ENCODE measurements around the gene FRY.
A peak's percentile ranks its signal among the peaks of the same experiment; 100 is the strongest.

FRY gene

DNA sequence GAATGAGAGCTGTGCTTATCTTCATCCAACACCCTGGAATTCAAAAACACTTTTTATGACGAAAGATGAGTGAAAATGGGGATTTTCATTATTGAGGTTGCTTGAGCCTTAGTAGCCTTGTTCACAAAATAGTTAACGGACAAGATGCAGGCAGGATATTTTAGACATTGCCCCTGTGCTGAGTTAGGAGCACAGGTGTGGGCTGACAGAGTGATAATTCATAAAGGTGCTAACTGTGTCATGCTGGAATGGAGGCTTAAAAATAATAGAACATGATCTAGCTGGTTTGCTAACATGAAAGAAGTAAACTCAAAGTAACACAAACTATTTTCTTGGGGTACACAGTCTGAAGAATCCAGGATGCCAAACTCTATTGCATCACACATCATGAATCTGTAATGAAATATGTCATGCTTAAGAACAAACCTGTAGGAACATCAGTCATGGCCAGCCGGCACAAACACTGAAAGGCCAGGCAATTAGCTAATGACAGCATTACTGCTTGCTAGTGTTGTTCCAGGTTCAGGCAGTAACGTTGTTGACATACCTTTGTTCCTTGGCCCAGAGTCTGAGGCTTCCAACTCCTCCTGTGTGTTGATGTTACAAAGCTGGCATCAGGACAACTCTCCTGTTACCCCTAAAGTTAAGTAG is 55.3 kb downstream of the FRY start:
- DNase-seq (ENCODE audit: low read depth): no peak

DNA sequence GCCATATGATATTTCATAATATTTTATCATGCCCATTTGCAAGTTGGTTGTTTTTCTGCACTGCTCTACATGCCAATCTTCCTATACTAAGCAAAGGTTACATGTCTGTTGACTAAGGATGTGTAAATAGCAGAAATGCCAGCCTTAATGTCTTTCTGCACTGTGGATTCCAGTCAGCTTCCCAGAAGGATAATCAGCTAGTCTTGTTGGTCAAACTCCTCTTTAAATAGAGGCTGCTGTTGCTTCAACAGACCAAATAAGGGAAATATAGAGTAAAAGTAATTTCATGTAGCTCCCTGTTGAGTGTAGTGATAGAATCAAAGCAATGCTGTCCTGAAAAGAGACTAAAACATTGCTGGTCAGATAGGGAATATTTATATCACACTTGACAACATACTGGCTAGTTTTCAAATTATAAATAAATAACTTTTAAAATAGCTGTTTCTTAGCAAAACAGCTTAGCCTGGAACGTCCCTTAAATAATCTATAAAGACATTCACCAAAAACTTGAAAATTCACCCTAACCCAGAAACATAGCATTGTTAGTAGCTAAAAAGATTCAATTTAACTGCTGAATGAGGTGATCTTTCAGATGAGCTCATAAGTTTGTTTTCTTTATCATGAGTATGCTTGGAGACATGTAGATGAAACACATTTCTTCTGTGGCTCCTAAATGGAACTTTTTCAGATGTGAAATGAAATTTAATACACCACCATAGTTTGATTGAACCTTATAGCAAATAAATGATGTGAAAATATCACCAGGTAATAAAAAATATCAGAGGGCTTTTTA is 56.6 kb downstream of the FRY start:
- no peak for DNase-seq (ENCODE audit: low read depth)

DNA sequence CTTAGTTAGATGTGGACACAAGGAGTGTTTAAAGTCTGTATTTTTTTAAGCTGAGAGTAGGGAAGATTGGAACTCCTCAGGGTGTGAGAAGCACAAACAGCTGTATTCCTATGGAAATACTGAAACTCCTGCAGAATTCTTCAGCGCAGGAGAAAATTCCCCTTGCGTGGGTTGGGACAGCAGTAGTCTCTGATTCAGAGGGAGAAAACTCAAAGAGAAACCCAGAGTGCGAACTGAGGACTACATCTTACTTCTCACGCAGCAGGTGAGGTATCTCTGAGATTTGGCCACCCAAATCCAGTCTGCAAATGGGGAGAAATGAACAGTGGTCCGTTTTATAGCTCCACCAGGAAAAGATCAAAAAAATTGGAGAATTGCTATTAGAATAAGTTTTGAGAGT is 60.9 kb downstream of the FRY start:
- no peak for DNase-seq (ENCODE audit: low read depth)

DNA sequence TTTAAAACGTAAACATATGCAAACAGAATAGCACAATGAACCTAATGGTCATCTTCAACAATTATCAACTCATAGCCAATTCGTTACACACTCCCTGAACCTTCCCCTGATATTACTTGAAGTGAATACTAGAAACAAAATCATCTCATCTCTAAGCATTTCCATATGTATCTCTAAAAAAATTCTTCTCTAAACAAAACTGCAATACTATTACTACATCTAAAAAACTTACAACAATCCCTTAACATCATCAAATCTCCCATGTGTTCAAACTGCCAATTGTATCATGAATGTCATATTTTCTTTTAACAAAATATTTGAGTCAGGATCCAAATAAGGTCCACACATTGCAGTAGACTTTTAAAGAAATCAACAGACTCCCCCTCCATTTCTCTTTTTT is 61.4 kb downstream of the FRY start:
- DNase-seq (ENCODE audit: low read depth): no peak

GRCh38 chr13:32098272-32098671 is 66.7 kb downstream of the FRY start:
- no peak for DNase-seq (ENCODE audit: low read depth)

DNA sequence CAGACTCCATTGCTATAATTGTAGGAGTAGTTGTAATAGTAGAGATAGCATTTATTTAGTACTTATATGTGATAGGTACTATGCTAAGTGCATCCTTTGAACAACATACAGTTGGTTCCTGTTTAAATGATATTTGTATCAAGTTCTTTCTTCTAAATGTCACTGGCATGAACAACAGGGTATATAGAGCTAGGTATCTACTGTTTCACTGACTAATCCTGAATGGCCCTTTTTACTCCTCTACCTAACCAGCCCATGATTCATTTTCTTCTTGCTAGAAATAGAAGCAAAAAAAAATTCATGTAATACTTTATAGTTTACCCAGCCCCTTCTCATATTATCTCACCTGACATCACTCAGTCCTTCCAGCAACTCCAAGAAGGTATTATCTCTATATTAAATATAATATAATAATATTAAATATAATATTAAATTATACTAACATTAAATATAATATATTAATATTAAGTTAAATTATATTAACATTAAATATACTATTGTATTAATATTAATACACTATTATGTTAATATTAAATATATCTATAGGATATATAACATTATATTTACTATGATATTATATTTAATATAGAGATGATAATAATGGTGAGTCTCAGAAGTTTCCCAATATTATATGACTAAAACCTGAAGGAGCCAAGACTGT is 74.2 kb downstream of the FRY start:
- no peak for DNase-seq (ENCODE audit: low read depth)

GRCh38 chr13:32107474-32107873 is 75.9 kb downstream of the FRY start:
- no peak for DNase-seq (ENCODE audit: low read depth)

- DNase-seq (ENCODE audit: low read depth): no peak
Observed at GRCh38 chr13:32107973-32108372, 76.4 kb downstream of the FRY start.

DNA sequence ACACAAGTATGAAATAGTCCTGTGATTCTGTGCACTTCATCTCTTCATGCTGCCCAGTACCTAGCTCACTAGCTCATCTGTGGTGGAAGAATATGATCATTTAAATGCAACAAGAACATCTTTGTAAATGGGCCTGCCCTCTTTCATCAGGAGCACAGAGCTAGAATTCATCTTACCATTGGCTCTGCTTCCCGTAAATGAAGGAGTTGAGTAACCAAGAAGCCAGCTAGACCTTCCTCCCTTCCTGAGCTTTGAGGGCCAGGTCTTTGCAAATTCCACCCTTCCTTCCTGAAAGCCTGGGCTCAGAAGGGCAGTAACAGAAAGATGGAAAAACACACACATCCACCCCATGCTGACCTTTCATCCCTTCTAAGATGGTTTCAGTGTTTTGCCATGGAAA is 82.0 kb downstream of the FRY start:
- no peak for DNase-seq (ENCODE audit: low read depth)

- DNase-seq (ENCODE audit: low read depth): no peak
Observed at GRCh38 chr13:32114284-32114950, 82.8 kb downstream of the FRY start.

GRCh38 chr13:32115066-32115465 is 83.5 kb downstream of the FRY start:
- no peak for DNase-seq (ENCODE audit: low read depth)

- no peak for DNase-seq (ENCODE audit: low read depth)
Observed at GRCh38 chr13:32116210-32116609, 84.6 kb downstream of the FRY start.

DNA sequence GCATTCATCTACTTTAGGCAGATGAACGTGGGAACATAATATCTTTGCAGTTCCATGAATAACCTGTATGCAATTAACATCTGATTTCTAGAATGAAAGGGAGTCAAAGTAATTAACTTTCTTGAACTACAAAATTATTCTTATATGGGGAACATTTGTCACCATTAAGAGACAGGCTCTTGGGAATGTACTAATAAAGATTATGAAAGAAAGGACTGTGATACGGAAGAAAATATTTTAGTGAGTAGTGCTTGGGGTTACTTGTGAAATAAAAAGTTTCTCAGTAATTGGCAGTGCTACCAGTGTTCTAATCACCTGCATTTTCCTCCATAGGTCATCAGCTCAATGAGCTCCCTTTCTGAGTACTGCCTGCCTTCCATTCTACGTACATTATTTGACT is 85.4 kb downstream of the FRY start:
- DNase-seq (ENCODE audit: low read depth): no peak

- no peak for DNase-seq (ENCODE audit: low read depth)
Observed at GRCh38 chr13:32117701-32118100, 86.1 kb downstream of the FRY start.

- peak; percentile 34 for DNase-seq (ENCODE audit: low read depth)
Observed at GRCh38 chr13:32121316-32121715, 89.7 kb downstream of the FRY start.

DNA sequence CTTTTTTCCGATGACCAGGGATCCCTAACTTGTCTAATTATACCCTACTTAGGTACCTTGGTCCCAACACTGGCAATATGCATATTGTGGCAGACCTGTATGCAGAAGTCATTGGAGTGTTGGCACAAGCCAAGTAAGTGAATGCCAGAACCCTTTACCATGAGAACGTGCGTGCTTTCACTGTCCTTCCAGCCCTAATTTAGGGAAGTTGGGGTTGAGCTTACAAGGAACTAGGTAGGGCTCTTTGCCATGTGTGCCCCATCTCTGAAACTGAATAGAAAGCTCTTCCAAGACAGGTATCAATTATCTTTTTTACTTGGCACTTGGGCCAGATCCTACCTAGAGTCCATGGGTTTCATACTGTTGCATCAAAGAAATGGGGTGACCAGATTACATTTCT is 93.2 kb downstream of the FRY start:
- DNase-seq (ENCODE audit: low read depth): no peak

- peak; percentile 61 for DNase-seq (ENCODE audit: low read depth)
Observed at GRCh38 chr13:32125221-32125689, 93.7 kb downstream of the FRY start.

GRCh38 chr13:32125751-32126150 is 94.2 kb downstream of the FRY start:
- DNase-seq (ENCODE audit: low read depth): no peak

GRCh38 chr13:32126278-32126677 is 94.7 kb downstream of the FRY start:
- no peak for DNase-seq (ENCODE audit: low read depth)

DNA sequence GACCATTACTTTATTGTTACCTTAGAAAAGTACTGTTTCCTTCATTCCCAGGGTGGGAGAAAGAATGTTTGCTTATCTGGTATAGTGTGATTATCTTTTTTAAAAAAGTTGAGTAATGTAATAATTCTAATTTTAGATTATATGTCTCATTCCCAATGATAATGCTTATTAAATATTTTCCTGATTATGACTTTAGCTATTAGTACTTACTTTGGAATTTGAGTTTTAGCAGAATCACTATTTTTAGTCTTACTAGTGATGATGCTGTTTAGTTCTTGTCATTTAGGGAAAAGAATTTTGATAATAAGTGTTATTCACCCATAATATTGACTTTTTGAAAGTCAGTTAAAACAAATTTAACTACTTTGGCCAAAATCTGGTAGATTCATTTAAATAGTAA is 95.2 kb downstream of the FRY start:
- DNase-seq (ENCODE audit: low read depth): no peak

DNA sequence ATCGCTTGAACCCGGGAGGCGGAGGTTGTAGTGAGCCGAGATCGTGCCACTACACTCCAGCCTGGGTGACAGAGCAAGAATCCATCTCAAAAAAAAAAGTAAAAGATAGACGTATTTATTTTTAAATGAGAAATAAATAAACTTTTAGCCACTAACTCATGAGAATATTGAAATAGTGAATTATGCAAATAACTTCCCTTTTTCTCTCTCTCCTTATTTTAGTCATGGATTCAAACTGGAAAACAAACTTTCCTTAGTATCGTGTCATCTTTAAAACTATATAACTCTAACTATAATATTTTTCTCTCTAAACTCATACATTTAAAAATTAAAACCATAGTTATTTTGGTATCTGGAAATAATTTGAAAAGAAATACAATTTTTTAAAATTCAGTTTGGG is 96.1 kb downstream of the FRY start:
- no peak for DNase-seq (ENCODE audit: low read depth)

- DNase-seq (ENCODE audit: low read depth): no peak
Observed at GRCh38 chr13:32134241-32135055, 102.9 kb downstream of the FRY start.

All from fibroblast of the conjunctiva (primary cell).